ENCODE data around the gene NTF4.
"Not testable (repeated sequence)": the region's sequence is repeated elsewhere in the genome, so short reads cannot be mapped to it uniquely, and the experiment has no call there.

GRCh38 chr19:49042666-49043065 is 22.0 kb downstream of the NTF4 start:
- not testable (repeated sequence) for TF ChIP-seq CTCF, POLR2A (IDR thresholded peaks at IDR 0.05)
